ENCODE data around the gene PTPRN2.
"Not testable (repeated sequence)": the region's sequence is repeated elsewhere in the genome, so short reads cannot be mapped to it uniquely, and the experiment has no call there.

Gene PTPRN2

GRCh38 chr7:157750291-157750690 lies 837.3 kb downstream of the PTPRN2 start:
- no peak for DNase-seq

GRCh38 chr7:157745721-157746709 lies 841.6 kb downstream of the PTPRN2 start:
- DNase-seq, result no peak

GRCh38 chr7:157744786-157745601 lies 842.6 kb downstream of the PTPRN2 start:
- DNase-seq, result no peak

DNA sequence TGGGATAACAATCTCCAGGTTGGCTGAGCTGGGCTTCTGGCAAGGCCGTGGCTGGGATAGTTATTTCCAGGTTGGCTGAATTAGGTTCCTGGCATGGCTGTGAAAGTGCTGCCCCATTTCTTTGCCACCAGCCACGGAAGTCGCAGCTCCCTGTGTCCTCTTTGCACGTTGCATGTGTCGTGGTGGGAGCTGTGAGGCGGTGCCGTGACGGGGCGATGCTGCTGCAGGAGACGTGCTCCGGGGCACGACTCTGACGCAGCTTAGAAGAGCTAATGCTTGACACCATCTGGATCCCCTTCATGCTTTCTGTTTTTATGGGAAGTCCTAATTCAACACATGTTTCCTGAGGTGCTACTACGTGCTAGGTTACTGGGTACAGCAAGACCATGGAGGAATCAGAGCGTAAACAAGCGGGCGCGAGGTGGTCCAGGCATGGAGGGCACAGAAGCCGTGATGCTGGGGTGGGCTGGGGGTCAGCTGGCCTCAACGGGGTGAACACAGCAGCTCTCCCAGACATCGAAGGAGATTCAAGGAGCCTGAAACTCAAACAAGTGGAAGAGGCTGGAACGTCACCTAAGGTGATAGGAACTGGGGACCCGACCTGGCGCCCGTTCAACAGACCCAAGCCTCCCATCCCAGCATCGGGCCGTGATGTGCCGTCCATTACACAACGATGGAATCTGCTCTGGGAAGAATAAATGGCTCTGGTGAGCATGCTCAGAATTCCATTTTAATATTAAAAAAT lies 843.7 kb downstream of the PTPRN2 start:
- DNase-seq, result no peak

DNA sequence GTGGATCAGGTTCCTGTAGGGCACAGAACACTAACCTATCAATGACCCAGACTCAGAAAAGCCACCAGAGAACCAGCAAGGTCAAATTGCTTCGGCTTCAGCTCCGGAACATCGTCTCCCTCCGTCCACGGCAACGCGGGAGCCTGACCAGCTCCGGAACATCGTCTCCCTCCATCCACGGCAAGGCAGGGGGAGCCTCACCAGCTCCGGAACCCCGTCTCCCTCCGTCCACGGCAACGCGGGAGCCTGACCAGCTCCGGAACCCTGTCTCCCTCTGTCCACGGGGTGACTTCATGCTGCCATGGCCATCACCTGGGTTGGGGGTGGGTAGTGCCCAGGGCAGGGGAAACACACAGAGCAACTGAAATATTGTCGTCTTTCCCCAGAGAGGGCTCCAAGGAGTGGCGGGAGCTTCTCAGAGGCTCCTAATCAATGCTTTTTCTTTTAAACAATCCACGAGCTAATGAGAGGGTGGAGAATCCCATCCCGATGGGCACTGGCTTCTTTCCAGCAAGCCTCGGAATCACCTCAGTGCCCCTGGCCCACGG lies 847.3 kb downstream of the PTPRN2 start:
- DNase-seq, result no peak

- DNase-seq, result no peak
Measured at GRCh38 chr7:157739650-157740049, 848.0 kb downstream of the PTPRN2 start.

DNA sequence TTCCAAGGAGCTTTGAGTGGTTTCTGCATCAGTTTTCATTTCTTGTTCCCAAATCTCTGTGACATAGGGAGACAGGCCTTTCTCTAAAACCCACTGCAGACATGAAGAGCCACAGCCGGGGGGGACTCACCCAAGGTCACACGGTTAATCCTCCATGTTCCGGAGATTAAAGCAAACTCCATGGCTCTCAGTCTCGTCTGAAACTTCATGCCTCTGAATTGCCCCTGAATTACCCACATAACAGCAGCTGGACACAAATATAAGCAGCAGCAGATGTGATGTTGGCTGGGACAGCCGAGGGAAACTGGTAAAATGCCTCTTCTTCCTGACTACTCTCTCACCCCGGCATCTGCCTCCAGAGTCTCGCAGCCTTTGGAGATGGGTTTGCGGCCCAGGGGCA lies 848.6 kb downstream of the PTPRN2 start:
- DNase-seq, result no peak

GRCh38 chr7:157738066-157738460 lies 849.6 kb downstream of the PTPRN2 start:
- no peak for DNase-seq

- DNase-seq, result no peak
Measured at GRCh38 chr7:157737151-157738065, 850.2 kb downstream of the PTPRN2 start.

DNA sequence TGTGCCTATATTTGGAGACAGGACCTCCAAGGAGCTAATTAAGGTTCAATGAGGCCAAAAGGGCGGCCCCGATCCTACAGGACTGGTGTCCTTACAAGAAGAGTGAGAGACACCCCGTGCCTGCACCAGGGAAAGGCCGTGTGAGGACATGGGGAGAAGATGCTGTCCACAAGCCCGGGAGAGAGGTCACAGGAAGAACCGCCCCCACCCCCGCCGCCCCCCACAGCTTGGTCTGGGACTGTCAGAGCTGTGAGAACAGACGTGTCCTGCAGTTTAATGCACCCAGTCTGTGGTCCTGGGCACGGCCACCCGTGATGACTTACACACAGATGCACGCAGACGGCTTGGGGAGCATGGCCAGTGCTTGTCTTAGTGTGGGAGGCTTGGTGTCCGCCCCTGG lies 851.3 kb downstream of the PTPRN2 start:
- DNase-seq, result no peak

GRCh38 chr7:157735826-157736225 lies 851.8 kb downstream of the PTPRN2 start:
- no peak for DNase-seq

DNA sequence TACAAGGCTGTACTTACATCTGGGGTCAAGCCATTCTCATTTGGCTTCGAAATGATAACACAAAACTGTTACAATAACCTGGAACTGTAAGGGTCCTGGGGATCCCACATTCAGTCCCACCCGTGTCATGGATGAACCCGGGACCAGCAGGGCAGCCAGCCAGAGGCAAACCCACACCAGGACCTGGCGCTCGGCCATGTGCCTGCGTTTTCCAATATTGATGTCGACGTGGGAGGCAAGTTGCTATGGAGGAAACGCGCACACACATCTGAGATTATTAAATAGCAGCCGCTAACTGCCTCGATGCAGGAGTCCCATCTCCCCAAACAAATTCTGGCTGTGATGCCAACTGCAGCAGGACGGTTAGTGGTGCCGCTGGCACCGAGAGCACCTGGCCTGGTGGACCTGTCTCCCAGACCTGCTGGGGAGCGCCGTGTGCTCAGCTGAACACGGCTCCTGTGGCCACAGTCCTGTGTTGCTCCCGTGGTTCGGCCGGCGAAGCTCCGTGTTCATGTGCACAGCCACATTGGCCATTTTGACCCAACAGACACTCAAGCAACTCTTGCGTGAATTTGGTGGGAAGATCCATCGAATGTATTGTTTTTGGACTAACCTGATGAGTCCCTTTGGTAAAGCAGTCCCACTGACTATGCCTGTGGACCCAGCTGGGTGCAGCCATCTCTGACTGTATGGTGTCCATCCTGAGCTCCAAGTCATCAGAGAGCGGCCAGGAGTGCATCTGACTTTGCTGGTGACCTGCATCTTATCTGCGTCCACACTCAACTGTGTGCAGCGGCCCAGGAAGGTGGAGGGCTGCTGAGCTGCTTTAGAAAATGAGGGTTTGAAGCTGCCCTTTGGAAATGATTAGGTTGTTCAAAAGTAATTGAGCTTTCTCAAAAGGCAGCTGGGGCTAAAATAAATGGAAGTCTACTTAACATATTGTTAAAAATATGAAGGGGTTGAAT lies 852.7 kb downstream of the PTPRN2 start:
- DNase-seq, result no peak

GRCh38 chr7:157733760-157734395 lies 853.7 kb downstream of the PTPRN2 start:
- DNase-seq, result not testable (repeated sequence)

GRCh38 chr7:157731126-157731525 lies 856.5 kb downstream of the PTPRN2 start:
- no peak for DNase-seq

DNA sequence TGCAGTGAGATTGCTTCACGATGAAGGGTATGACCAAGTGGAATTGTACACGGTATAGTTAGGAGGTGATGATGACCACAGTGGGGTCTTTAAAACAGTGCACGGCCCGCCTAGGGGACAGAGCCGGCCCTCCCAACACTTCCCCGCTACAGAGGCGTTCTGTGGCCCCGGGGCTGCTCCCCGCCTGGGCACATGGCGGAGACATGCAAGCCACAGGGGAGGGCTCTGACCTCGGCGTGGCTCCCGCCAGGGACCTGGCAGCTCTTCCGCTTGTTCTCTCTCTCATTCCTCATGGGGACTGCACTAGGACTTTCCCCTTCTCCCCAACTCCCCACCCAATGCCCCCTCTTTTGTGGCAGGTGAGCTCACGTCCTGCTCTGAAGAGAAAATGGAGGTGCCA lies 857.0 kb downstream of the PTPRN2 start:
- no peak for DNase-seq

DNA sequence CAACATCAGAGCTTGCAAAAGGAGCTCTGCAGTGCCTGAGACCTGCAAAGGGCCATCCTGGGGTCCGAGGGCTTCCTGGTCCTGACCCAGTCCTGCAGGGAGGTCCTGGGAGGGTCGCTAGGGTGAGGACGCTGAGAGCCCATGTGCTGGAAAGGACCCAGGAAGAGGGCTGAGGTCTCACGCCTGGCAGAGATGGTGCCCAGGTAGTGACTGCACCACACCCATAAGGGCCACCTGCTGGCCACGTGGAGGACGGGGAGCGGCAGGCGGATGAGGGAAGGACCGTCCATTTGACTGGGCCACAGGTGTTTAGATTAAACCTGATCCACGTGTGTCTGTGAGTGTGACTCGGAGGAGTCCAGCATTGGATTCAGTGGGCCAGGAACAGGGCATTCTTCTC lies 858.1 kb downstream of the PTPRN2 start:
- no peak for DNase-seq

- no peak for DNase-seq
Measured at GRCh38 chr7:157727964-157728615, 859.5 kb downstream of the PTPRN2 start.

DNA sequence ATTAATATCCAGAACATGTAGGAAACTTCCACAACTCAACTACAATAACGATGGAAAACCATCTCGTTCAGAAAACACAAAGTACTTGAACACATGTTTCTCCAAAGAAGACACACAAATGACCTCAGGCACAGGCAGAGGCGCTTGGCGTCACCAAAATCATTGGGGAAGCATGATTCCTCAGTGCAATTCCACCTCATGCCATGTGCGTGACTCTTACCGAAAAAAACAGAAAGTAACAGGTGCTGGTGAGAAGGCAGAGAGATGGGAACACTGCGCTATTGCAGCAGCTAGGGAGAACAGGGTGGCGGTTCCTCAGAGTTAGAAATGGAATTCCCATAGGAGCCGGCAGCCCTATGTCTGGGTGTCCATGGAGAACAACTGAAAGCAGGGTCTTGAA lies 860.9 kb downstream of the PTPRN2 start:
- DNase-seq, result no peak

- DNase-seq, result not testable (repeated sequence)
Measured at GRCh38 chr7:157725312-157725711, 862.3 kb downstream of the PTPRN2 start.

Measured in NCI-H146 (cell line).